Activated T-cell treated with anti-CD3 and anti-CD28 coated beads, Interleukin-2, amount 50 U/mL, for 72 hours (primary cell): Measurements from ENCODE around the gene SEC24B. TPM values are rescaled to one million over a fixed set of nuclear protein-coding genes. Genes with fewer than 3 reads are reported as not detected.
"Not testable (repeated sequence)": the region's sequence is repeated elsewhere in the genome, so short reads cannot be mapped to it uniquely, and the experiment has no call there.

ENCODE experiments used
- ATAC-seq, 2 donors: fragments of 150-1000 bp; cut with Tn5 transposase; replicated peaks in 1 of 2; 2 replicates each; pipeline ENCODE4 v1.10.0; 2021; ENCODE audit warnings: moderate library complexity in 2 of 2, mild to moderate bottlenecking in 1 of 2
- DNase-seq, 2 donors: peaks; one replicate each; pipeline ENCODE4 v3.0.0; 2021 to 2022; ENCODE audit warnings: mixed read lengths in 1 of 2
- H3K27ac Mint-ChIP-seq: one replicate; pipeline ENCODE4 v1.8.0; 2022; ENCODE audit warnings: mild to moderate bottlenecking, moderate library complexity, mixed read lengths
- H3K27me3 Mint-ChIP-seq: one replicate; pipeline ENCODE4 v1.8.0; 2022; ENCODE audit warnings: low read depth, mixed read lengths
- H3K36me3 Mint-ChIP-seq, 2 donors: one replicate each; pipeline ENCODE4 v1.8.0; 2022; ENCODE audit warnings: mixed read lengths in 2 of 2, mild to moderate bottlenecking in 1 of 2; ENCODE audit not compliant: insufficient read depth in 2 of 2
- H3K4me1 Mint-ChIP-seq: one replicate; pipeline ENCODE4 v1.8.0; 2022; ENCODE audit warnings: low read depth, mixed read lengths
- H3K4me3 Mint-ChIP-seq, 2 donors: one replicate each; pipeline ENCODE4 v1.8.0; 2022; ENCODE audit warnings: mild to moderate bottlenecking in 2 of 2, mixed read lengths in 2 of 2, moderate library complexity in 2 of 2
- H3K9me3 Mint-ChIP-seq, 2 donors: one replicate each; pipeline ENCODE4 v1.8.0; 2022; ENCODE audit warnings: mixed read lengths in 2 of 2
- total RNA-seq, 2 donors: library from RNA; stranded (reverse); gene quantifications; one replicate each; pipeline ENCODE4 v1.2.3, GENCODE V29; 2022

SEC24B gene
- total RNA-seq, 2 donors from 2014 or later = 25.0 to 25.8 TPM

DNA sequence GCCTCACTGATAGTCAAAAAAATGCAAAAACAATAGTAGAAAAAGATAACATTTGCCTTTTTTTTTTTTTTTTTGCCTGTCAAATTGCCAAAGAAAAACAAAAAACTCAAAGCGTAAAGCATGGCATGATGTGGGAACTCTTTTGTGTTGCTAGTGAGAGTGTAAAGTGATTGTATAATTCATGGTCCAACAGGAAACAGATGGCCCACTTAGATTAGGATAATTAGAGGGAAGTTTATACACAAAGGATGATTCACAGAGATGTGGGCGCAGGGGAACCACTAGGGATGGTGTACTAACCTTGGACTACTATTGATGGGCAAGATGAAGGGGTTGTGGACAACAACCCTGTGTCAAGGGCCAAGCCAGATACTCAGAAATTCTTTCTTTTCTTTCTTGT is 142.8 kb downstream of the SEC24B start:
- no peaks in the 10 kb centered on the region for H3K27me3 Mint-ChIP-seq
- H3K9me3 Mint-ChIP-seq = peaks cover 0 to 5% of the 10 kb centered on the region in 2 donors
- peaks cover 58% of the 10 kb centered on the region for H3K4me1 Mint-ChIP-seq
- ATAC-seq = no peak
- H3K36me3 Mint-ChIP-seq = peaks cover 8 to 9% of the 10 kb centered on the region in 2 donors
- peak overlapping the region; percentile 48 for H3K27ac Mint-ChIP-seq
- DNase-seq = no peak
- H3K4me3 Mint-ChIP-seq = no peak overlapping the region

GRCh38 chr4:109578846-109579245 is 145.2 kb downstream of the SEC24B start:
- Mint-ChIP-seq H3K27ac (no peak overlapping the region), H3K4me1 (peaks cover 49% of the 10 kb centered on the region)

DNA sequence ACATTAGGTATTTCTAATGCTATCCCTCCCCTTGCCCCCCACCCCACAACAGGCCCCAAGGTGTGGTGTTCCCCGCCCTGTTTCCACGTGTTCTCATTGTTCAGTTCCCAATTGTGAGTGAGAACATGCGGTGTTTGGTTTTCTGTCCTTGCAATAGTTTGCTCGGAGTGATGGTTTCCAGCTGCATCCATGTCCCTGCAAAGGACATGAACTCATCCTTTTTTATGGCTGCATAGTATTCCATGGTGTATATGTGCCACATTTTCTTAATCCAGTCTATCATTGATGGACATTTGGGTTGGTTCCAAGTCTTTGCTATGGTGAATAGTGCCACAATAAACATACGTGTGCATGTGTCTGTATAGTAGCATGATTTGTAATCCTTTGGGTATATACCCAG is 146.4 kb downstream of the SEC24B start:
- H3K9me3 Mint-ChIP-seq, H3K27me3 Mint-ChIP-seq, DNase-seq, H3K4me3 Mint-ChIP-seq, ATAC-seq, H3K27ac Mint-ChIP-seq: not testable (repeated sequence)
- H3K4me1 Mint-ChIP-seq = peaks cover 49% of the 10 kb centered on the region
- H3K36me3 Mint-ChIP-seq = peaks cover 10 to 18% of the 10 kb centered on the region in 2 donors

More at GRCh38 chr4:109578846-109579245, 145.2 kb downstream of the SEC24B start:
- DNase-seq (no peak), ATAC-seq (no peak)
- H3K9me3 Mint-ChIP-seq = peaks cover 2 to 5% of the 10 kb centered on the region in 2 donors
- H3K36me3 Mint-ChIP-seq = peaks cover 10 to 18% of the 10 kb centered on the region in 2 donors
- H3K27me3 Mint-ChIP-seq = no peaks in the 10 kb centered on the region
- H3K4me3 Mint-ChIP-seq = no peak overlapping the region

GRCh38 chr4:109588176-109588575 is 154.6 kb downstream of the SEC24B start:
- ATAC-seq = peak; percentile 100
- Mint-ChIP-seq H3K27ac (peak overlapping the region; percentile 87), H3K27me3 (no peaks in the 10 kb centered on the region), H3K9me3 (peaks cover 0 to 3% of the 10 kb centered on the region in 2 donors), H3K36me3 (peaks cover 5 to 7% of the 10 kb centered on the region in 2 donors), H3K4me3 (peak overlapping the region; percentile 51 to 82), H3K4me1 (peaks cover 76% of the 10 kb centered on the region)
- DNase-seq = peak; percentile 70 to 73

DNA sequence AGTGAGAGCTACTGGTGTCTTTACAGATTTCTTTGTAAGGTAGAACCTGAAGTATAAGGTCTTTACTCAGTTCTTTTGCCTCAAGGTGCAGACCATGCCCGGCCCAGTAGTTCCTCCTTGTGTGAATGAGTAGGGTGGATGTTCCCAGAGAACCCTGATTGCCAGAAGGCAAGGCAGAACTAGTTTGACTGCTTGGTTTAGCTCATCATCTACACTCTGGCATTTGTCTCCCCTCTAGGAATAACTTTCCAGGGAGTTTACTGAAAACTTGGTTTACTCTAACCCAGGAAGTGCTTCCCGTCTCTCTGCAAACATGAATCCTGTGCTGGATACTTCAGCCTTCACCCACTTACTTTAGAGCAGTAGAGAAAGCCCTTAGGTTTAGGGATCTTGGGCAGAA is 155.5 kb downstream of the SEC24B start:
- ATAC-seq = no peak
- Mint-ChIP-seq H3K27ac (peak overlapping the region; percentile 22), H3K36me3 (peaks cover 1 to 5% of the 10 kb centered on the region in 2 donors), H3K27me3 (no peaks in the 10 kb centered on the region), H3K4me3 (peak overlapping the region; percentile 2 to 45), H3K4me1 (peaks cover 67% of the 10 kb centered on the region), H3K9me3 (peaks cover 0 to 3% of the 10 kb centered on the region in 2 donors)
- DNase-seq = no peak

GRCh38 chr4:109589605-109590004 is 156.0 kb downstream of the SEC24B start:
- Mint-ChIP-seq H3K4me1 (peaks cover 62% of the 10 kb centered on the region), H3K27ac (peak overlapping the region; percentile 22)
- no peak for ATAC-seq

More at GRCh38 chr4:109589605-109590004, 156.0 kb downstream of the SEC24B start:
- Mint-ChIP-seq H3K27me3 (no peaks in the 10 kb centered on the region), H3K36me3 (peaks cover 1 to 5% of the 10 kb centered on the region in 2 donors), H3K4me3 (peak overlapping the region; percentile 7 to 45), H3K9me3 (peaks cover 0 to 3% of the 10 kb centered on the region in 2 donors)
- no peak for DNase-seq

Other genes with a start within 250 kb of the SEC24B start
- gene COL25A1, start 131.2 kb upstream of the SEC24B start, total RNA-seq = under 1 TPM; 0.05 to 0.14 TPM
- 10 to 100 TPM; 43.8 to 52.0 TPM for gene MCUB, start 126.4 kb downstream of the SEC24B start, total RNA-seq